ENCODE measurements around the gene BAG1.

BAG1 gene

DNA sequence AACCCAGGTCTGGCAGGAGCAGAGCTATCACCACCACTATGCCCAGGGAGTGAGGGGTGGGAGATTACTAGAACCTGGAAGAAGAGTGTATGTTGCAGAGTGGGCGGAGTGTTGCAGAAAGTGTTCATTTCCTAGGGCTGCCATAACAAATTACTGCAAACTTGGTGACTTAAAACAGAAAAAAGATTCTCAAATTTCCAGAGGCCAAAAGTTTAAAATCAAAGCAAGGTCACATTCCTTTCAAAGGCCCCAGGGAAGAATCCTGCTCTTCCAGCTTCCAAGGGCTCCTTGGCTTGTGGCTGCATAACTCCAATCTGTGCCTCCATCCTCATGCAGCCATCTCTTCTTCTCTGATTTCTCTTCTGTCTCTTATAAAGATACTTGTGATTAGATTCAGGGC is 55.1 kb downstream of the BAG1 start:
- no peak for DNase-seq

GRCh38 chr9:33202552-33203201 is 61.8 kb downstream of the BAG1 start:
- DNase-seq = no peak

Measured in NCI-H1048 (cell line).